Astrocyte of the spinal cord (primary cell): ENCODE measurements around the gene ROR2.

Source experiments
- DNase-seq: peaks from one replicate; pipeline ENCODE4 v3.0.0; 2011; ENCODE audit warnings: low read depth, low spot score
- H3K4me3 ChIP-seq: 2 replicates; pipeline ENCODE4 v1.5.1; 2011; ENCODE audit warnings: low read depth, mild to moderate bottlenecking, low read length, moderate library complexity
- CTCF ChIP-seq: IDR thresholded peaks from 2 replicates; pipeline ENCODE4 v1.5.1; 2012; ENCODE audit warnings: low read depth, mild to moderate bottlenecking, low read length, inconsistent platforms
- in situ Hi-C: cut with HindIII; loops from 2 replicates; pipeline ENCODE4 v1.10.0; 2017; ENCODE audit warnings: low sequenced_read_pairs

The ROR2 gene

DNA sequence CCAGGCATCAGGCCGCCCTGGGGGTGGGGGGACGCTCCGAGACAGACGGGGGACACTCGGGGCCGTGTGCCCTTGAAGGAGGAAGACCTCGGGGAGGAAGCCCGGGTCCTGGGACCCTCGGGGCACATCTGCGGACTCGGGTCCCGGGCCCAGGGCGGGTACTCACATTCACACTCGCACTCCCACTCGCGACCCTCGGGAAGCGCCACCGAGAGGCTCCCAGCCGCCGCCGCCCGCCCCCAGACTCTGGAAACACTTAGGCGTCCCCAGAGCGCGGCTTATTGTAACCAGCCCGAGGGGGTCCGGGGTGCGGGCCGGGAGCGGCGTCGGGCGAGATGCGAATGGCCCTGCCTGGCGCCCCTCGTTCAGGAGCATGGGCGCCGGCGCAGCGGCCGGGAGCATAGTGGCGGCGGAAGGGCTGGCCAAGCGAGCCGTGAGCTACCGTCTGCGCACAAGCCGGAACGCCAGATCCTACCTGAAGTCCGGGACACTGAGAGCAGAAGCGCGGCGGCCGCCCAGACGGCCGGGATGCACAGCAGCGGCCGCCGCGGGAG lies 559 bp downstream of the ROR2 start:
- no peak for TF ChIP-seq CTCF
- H3K4me3 ChIP-seq = peak overlapping the region; percentile 48

GRCh38 chr9:91948597-91949391 lies 1.2 kb downstream of the ROR2 start:
- H3K4me3 ChIP-seq = peak overlapping the region; percentile 48
- peak; percentile 17 for TF ChIP-seq CTCF
- in situ Hi-C loops = no loop called here
- no peak for DNase-seq

More for the DNA sequence above, 559 bp downstream of the ROR2 start:
- no peak for DNase-seq
- in situ Hi-C loops = no loop called here

DNA sequence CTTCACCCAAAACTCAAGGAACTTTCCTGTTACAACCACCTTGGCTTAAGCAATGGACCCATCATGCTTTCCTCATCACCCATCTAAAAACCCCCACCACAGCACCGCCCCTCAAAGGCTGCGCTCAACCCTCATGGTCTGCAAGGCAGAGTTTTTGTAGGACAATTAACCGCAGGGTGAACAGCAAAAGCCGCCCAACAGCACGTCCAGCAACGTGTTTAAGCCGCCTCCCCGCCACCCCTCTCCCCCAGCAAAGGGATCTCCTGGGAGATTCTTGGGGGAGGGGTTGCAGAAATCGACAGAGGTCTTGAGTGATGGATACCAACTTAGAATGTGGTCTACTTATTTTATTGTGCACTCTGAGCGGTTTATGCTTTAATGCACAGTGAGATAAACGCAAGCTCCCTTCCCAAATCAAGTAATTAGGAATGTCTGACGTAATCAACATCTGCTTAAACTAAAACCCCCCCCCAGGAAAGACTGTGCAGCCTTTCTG lies 1.9 kb downstream of the ROR2 start:
- H3K4me3 ChIP-seq = peak overlapping the region; percentile 48
- no peak for DNase-seq
- in situ Hi-C loops = no loop called here
- TF ChIP-seq CTCF = no peak

DNA sequence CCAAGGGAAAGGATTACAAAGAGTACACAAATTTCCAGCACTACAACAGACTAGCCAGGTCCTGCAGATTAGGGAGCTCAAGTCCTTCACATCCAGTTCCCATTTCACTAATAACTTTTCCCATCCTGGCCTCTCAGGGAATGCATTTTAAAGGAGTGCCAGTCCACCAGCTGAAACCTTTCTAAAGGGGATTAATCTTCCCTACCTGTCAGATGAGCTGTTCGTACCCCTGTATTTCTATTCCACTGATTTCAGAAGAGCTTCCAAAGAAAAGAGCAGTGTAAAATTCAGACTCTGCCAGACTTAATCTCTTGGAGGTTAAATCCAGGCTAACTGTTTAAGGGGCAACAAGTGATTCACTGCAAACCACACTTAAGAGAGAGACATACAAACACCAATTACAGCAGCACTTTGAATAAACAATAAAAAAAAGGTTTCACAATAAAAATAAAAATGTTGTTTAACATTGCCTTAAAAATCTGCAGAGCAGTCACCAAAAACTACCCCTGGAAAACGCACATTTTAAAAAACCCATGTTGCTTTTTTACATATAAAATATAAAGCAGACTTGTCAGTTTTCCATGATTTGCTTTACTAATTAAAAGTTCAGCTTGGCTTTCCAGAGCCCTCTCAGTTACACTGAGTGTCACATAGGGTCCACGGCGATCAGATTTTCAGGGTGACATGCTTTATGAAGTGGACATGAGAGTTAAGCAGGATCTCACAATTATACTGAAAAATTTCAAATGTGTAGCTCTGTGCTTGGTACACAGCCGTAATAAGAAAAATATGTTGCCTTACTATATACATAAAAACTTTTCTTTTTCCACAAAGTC lies 3.2 kb downstream of the ROR2 start:
- no peak overlapping the region for H3K4me3 ChIP-seq

GRCh38 chr9:91946196-91946595 lies 3.8 kb downstream of the ROR2 start:
- no peak overlapping the region for H3K4me3 ChIP-seq
- in situ Hi-C loops = no loop called here
- no peak for DNase-seq
- TF ChIP-seq CTCF = no peak

More for the DNA sequence above, 3.2 kb downstream of the ROR2 start:
- in situ Hi-C loops = no loop called here
- TF ChIP-seq CTCF = no peak
- DNase-seq = no peak

DNA sequence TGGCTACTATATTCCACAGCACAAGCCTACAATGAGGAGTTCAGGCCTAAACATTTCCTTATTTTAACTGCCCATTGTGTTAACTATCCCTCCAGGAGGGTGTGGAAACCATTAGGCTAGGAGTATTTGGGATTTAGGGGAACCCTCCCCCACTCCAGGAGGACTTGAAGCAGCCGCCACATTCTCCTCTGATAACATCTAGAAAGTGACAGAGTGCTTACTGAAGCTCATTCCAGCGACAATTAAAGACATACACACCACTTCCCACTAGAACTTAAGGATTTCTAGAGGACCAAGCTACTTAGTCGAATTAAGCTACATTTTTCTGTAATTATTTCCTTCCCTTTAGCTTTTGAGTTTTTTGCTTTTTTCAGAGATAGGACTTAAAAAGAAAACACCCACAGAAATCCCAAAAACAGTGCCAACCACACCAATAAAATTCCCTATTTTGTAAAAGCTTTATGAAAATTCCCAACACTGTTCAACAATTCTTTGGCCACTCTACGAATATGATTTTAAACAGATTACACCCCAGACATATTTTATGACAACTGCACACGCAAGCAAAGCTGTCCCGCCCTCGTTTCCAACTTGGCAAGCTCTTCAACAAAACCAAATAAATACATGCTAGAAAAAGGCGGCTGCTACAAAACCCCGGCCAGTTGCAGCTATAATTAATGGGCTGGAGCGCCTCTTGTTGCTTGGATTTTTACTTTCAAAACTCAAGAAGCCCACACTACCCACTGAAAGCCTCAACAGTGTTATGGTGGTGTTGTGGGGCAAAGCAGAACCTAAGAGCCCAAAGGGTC lies 4.5 kb downstream of the ROR2 start:
- no peak overlapping the region for H3K4me3 ChIP-seq
- no peak for TF ChIP-seq CTCF
- in situ Hi-C loops = no loop called here
- peak; percentile 52 for DNase-seq
